Stimulated activated CD4-positive, alpha-beta T cell treated with anti-CD3 and anti-CD28 coated beads, TNF-alpha, amount 100 ng/mL, for 48 hours (primary cell): ENCODE results near the gene DNASE2.
A peak's percentile ranks its signal among the peaks of the same experiment; 100 is the strongest.
"Not testable (repeated sequence)": the region's sequence is repeated elsewhere in the genome, so short reads cannot be mapped to it uniquely, and the experiment has no call there.

Experiments
- DNase-seq, 3 donors: peaks; one replicate each; pipeline ENCODE4 v3.0.0-alpha.2; 2020; ENCODE audit warnings: low read depth in 3 of 3

DNASE2 gene, protein sequence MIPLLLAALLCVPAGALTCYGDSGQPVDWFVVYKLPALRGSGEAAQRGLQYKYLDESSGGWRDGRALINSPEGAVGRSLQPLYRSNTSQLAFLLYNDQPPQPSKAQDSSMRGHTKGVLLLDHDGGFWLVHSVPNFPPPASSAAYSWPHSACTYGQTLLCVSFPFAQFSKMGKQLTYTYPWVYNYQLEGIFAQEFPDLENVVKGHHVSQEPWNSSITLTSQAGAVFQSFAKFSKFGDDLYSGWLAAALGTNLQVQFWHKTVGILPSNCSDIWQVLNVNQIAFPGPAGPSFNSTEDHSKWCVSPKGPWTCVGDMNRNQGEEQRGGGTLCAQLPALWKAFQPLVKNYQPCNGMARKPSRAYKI

DNA sequence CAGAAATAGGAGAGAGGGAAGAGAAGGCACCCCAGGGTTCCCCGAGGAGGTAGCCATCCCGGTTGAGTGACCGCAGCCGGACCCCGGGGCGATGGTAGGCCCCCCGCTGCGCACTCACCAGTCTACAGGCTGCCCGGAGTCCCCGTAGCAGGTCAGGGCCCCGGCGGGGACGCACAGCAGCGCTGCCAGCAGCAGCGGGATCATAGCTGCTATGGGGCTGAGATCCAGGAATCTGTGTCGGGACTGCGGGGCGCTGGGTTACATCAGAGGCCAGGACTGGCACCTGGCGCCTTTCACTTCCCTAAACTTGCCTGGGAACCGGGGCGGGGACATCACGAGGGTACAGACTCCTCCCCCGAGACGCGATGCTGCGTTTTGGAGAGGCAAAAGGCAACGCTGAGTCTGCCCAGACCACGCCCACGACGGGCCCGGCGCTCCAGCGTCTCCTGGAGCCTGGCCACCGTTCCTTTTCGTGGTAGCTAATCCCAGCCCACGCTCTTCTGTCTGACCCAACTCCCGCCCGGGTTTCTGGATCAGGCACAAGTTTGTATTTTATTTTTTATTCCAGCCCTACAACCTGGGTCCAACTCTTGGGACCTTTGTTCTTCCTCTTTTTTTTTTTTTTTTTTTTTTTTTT lies at the start of gene DNASE2:
TSS of gene DNASE2 (minus strand) at position 278 of the 637 bp plus-strand sequence. CDS start at position 204, 74 bp downstream.
- DNase-seq, result peak; percentile 82 to 91 (median 90)

DNA sequence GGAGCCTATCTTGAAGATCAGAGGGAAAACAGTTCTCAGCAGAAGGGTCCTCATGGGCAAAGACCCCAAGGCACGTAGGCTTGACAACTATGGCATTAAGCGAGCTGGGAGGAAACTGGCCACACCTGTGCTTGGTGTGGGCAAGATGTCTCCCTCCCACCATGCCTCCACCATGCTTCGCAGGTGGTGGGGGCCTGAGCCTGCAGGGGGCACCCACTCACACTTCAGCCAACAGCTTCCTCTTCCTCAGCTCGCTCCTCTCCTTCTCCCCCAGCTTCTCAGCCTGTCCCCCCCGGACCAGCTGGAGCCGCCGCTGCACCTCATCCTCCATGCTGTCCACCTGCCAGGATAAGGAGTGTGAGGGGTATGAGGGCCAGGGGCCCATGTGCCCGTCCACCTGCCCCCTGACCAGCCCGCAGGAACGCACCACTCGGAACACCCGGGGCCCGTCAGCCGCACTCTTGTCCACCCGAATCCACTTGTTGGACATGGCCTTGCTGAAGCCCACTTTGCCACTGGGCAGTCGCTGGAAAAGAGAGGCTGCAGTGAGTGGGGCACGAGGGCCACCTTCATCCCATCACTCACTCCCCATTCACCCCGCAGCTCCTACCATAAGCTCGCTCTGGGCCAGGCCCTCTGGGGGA lies 48.9 kb upstream of the DNASE2 start:
- DNase-seq, result no peak

DNA sequence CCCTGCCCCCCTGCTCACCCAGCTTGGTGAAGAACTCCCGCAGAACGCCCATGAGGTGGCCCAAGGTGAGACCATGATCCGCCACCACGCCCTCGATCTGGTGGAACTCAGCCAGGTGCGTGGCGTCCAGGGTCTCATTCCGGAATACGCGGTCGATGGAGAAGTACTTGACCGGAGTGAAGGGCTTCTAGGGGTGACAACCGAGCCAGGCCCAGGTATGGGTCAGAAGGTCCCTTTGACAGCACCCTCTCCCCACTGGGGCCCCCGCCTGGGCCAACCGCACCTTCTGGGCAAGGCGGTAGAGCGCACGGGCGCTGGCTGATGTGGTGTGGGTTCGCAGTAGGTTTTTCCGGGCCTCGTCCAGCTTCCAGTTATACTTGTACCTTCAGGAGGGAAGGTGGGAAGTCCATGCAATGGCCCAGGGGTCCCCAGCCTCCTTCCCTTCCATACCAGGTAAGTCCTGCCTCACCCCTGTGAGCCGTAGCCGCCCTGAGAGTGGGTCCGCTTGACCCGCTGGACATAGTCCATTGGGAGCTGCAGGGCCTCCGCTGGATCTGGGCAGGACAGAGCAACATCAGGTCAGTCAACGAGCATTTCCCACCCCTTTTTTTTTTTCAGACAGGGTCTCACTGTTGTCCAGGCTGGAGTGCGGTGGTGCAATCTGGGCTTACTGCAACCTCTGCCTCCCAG lies 43.5 kb upstream of the DNASE2 start:
- DNase-seq, result no peak

- no peak for DNase-seq
Measured at GRCh38 chr19:12922959-12923358, 41.7 kb upstream of the DNASE2 start.

- DNase-seq, result no peak
Measured at GRCh38 chr19:12921047-12921446, 39.8 kb upstream of the DNASE2 start.

DNA sequence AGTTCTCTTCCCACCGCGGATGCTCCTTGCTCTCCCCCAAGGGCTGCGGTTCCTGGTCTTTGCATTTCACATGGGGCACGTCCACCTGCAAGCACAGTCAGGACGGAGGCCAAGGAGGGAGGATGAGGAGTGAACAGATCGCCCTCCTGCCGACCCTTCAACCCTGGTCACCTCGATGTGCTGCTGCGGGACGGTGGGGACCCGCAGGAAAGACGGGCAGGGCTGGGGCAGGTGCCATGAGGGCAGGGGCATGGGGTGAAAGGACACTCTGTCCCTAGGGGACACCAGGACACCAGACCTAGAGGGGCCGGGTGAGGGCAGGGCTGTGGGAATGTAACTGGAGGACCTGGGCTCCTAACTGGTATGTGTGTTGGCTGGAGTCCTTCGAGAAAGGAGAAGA lies 37.0 kb upstream of the DNASE2 start:
- DNase-seq, result no peak

GRCh38 chr19:12915860-12916259 lies 34.6 kb upstream of the DNASE2 start:
- DNase-seq, result not testable (repeated sequence)

DNA sequence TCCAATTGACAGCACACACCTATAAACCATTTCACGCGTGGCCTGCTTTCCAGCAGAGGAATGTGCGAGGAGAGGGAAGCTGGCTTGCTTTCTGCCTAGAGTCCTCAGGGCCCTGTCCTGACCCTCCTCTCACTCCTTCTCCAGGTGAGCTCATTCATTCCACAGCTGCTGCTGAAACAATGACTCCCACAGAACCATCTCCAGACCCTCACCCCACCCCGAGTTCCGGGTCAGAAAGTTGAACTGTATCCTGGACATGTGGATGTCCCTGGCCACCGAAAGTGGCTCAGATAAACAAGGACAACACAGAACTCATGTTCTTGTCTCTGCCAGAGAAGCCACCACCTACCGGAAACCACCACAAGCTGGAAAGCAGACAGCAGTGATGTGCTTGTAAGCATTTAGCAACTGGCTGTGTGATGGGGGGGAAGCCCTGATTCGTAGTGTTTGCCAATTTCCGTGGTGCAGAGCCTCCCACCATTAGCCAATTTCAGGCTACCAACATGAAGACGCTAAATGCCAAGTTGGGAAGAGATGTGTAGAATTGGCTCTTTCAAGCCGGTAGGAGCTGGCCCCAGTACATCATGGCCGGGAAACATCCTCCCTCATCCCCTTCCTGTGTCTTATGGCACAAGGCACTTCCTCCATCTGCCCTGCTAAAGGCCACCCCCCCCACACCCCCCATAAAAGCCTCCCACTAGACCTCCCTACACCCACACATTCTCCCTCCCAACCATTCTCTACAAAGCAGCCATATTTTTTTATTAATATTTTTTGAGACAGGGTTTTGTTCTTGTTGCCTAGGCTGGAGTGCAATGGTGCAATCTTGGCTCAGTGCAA lies 32.8 kb upstream of the DNASE2 start:
- no peak for DNase-seq

GRCh38 chr19:12913011-12913561 lies 31.8 kb upstream of the DNASE2 start:
- no peak for DNase-seq

DNA sequence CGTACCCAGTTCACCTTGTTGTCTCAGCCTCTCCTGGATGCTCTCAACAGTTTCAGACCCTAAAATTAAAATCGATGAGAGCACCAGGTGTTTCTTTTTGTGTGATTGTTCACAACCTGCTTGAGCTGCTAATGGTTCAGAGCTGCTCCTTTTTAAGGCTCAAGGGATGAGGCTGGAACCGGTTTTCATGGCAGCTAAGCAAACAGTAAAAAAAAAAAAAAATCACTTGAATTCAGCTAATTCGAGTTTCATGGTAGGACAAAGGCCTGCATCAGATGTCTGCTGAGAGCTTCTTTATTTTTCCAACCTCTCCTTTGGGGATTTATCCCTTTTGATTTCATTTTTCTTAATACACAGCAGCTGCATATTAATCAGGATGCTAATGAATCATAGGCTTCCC lies 31.3 kb upstream of the DNASE2 start:
- DNase-seq, result no peak

DNA sequence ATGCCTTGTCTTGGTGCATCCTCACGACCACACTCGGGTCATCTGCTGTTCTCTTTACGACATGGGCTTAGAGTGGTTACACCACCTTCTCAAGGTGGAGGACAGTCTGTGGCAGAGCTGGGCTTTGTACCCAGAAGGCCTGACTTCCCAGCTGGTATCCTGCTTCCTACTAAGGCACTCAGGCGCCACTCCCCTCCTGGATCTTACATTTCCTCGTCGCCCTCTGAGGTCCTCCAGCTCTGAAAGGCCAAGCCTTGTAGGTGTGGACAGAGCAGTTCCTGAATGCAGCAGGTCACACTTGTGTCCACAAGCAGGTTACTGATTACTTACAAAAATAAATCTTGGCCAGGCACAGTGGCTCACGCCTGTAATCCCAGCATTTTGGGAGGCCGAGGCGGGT lies 25.9 kb upstream of the DNASE2 start:
- DNase-seq, result no peak

DNA sequence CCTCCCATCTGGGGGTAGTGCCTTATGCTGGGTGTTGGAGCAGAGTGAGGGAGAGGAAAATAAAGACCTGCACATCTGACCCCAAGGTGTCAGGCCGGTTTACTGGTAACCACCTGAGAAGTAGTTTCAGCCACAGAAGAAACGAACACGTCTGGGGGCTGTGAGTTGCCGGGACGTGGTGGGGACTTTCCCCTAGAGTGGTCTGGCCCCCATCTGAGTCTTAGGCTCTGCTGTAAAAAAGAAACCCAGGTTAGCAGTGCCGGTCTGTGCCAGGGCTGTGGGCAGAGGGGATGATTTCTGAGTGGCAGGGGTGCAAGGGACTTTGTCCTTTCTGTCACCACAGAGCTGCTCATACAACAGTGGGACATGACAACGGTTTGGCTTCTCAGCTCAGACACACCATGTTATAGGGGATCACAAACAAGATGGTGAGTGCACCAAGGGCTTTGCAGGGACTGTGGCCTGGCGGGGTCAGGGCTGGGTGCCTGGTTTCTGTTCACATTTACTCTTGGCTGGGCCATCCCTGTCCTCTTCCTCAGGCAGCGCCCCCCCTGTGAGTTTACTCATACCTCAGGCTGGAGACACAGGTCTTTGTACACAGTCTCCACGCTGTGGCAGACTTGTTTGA lies 18.8 kb upstream of the DNASE2 start:
- no peak for DNase-seq

DNA sequence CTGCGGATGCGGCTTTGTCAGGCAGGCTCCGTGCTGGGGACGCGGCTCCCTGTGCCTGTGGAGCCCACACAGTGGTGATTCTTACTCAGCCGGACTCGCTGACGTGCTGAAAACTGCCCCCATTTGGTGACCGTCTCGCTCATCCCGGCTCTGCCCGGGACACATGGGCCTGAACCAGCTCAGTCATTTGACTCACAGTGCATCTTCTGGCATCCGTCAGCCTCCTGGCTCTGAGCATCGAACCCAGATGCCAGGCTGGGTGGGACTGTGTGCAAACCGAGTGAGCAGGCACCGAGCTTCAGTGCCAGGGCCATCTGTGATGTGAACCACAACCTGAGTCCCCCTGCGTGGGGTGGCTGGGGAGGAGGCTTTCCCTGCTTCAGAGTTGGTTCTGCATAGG lies 15.2 kb upstream of the DNASE2 start:
- DNase-seq, result no peak

- no peak for DNase-seq
Measured at GRCh38 chr19:12893582-12893981, 12.3 kb upstream of the DNASE2 start.

DNA sequence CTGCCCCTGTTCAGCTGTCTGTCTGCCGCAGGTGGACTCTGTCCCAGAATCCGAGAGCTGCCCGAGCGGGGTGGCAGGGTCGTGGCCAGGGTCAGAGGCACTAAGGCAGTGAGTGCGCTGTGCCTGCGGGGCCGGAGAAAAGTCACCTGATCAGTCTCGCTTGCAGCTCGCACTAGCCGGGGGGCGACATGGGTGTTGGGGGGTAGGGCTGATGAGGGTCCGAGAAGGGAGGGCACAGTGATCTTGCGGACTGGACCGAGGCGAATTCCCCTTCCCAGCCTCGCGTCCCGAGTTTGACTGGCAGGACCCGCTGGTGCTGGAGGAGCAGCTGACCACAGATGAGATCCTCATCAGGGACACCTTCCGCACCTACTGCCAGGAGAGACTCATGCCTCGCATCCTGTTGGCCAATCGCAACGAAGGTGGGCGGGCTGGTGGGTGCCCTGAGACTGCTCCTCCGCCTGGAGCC lies 10.3 kb upstream of the DNASE2 start:
- no peak for DNase-seq

DNA sequence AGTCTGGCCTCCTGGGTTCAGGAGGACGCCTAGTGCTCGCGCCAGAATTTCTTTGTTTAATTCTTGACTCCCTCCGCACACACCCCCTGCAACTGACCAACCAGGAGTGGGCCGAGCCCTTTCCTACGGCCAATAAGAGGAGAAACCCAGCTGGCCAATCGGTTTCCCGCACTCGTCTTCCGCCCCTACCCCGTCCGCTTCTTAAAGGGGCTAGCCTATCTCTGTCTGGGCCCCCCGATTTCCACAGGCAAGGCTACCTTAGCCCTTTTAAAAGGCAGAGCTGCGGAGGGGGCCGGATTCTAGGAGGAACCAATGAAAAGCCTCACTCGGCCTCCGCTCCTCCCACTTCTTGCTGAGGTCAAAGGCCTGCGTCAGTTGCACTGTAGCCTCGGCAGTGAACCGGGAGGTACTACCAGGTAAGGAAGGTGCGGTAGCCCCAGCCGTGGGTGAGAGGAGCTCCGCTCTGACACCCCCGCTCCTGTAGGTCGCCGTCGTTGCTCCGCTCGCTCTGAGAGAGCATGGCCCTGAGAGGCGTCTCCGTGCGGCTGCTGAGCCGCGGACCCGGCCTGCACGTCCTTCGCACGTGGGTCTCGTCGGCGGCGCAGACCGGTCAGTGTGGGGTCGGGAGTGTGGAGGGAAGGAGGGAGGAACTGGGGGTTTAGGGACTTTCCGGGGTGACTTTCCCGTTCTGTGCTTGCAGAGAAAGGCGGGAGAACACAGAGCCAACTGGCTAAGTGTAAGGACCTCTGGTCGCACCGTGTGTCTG lies 9.7 kb upstream of the DNASE2 start, which contains the start of gene GCDH:
TSS of gene GCDH (plus strand) at position 374 of the 766 bp plus-strand sequence. CDS start at position 519, 145 bp downstream.
- DNase-seq, result peak; percentile 91 to 97 (median 94)

GRCh38 chr19:12890299-12890786 lies 9.1 kb upstream of the DNASE2 start:
- not testable (repeated sequence) for DNase-seq

DNA sequence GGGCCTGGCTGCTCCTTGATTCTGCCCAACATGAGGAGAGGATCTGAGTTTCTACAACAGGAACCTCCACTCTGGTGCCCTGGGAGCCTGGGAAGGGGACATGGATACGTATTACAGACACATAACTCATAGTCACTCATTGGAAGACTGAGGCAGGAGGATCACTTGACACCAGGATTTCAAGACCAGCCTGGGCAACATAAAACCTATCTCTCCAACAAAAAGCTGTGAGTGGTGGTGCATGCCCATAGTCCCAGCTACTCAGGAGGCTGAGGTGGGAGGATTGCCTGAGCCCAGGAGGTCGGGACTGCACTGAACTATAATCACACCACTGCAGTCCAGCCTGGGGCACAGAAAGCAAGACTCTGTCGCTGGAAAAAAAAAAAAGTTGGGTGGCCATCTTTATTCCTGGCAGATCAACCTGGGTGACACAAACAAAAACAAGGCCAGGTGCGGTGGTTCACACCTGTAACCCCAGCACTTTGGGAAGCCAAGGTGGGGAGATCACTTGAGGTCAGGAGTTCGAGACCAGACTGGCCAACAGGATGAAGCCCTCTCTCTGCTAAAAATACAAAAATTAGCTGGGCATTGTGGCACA lies 6.9 kb upstream of the DNASE2 start:
- no peak for DNase-seq
